GM19455 (cell line): Measurements from ENCODE around the gene PAK1.

Experiments used
- ATAC-seq: cut with Tn5 transposase; IDR thresholded peaks from one replicate; pipeline ENCODE4 v1.9.1; 2021; ENCODE audit not compliant: unreplicated experiment

The PAK1 gene

GRCh38 chr11:77438487-77438886 lies 35.4 kb downstream of the PAK1 start:
- no peak for ATAC-seq

GRCh38 chr11:77436969-77437368 lies 36.9 kb downstream of the PAK1 start:
- ATAC-seq = no peak

GRCh38 chr11:77436506-77436905 lies 37.4 kb downstream of the PAK1 start:
- no peak for ATAC-seq

- ATAC-seq = no peak
Measured at GRCh38 chr11:77435972-77436371, 37.9 kb downstream of the PAK1 start.

GRCh38 chr11:77431813-77432212 lies 42.1 kb downstream of the PAK1 start:
- ATAC-seq = no peak

- ATAC-seq = no peak
Measured at GRCh38 chr11:77428598-77428997, 45.3 kb downstream of the PAK1 start.

GRCh38 chr11:77425346-77425745 lies 48.5 kb downstream of the PAK1 start:
- no peak for ATAC-seq

- ATAC-seq = no peak
Measured at GRCh38 chr11:77424644-77425043, 49.2 kb downstream of the PAK1 start.

- no peak for ATAC-seq
Measured at GRCh38 chr11:77423624-77424023, 50.3 kb downstream of the PAK1 start.

GRCh38 chr11:77422687-77423086 lies 51.2 kb downstream of the PAK1 start:
- ATAC-seq = no peak

GRCh38 chr11:77421041-77421723 lies 52.7 kb downstream of the PAK1 start:
- ATAC-seq = no peak

GRCh38 chr11:77418971-77419597 lies 54.8 kb downstream of the PAK1 start:
- ATAC-seq = no peak

- ATAC-seq = no peak
Measured at GRCh38 chr11:77418155-77418970, 55.5 kb downstream of the PAK1 start.

GRCh38 chr11:77416357-77416756 lies 57.5 kb downstream of the PAK1 start:
- no peak for ATAC-seq

- ATAC-seq = no peak
Measured at GRCh38 chr11:77413850-77414460, 59.9 kb downstream of the PAK1 start.

GRCh38 chr11:77412814-77413213 lies 61.1 kb downstream of the PAK1 start:
- no peak for ATAC-seq

GRCh38 chr11:77411717-77412441 lies 62.0 kb downstream of the PAK1 start:
- peak; percentile 86 for ATAC-seq

GRCh38 chr11:77411137-77411707 lies 62.7 kb downstream of the PAK1 start:
- peak; percentile 47 for ATAC-seq

- ATAC-seq = no peak
Measured at GRCh38 chr11:77410076-77410827, 63.6 kb downstream of the PAK1 start.

GRCh38 chr11:77409046-77409445 lies 64.8 kb downstream of the PAK1 start:
- ATAC-seq = no peak
